Neural cell (in vitro differentiated cells): ENCODE data around the gene CCNJ. TPM values are rescaled to one million over a fixed set of nuclear protein-coding genes. Genes with fewer than 3 reads are reported as not detected.

Source experiments
- H2AFZ ChIP-seq: fragments of 200-600, 300-800 bp; sonication (generic), shearing (Covaris generic); 2 replicates; pipeline ENCODE4 v1.6.0; 2014; ENCODE audit warnings: low read depth, mild to moderate bottlenecking, antibody characterized with exemption, low read length, moderate library complexity
- H3F3A ChIP-seq: fragments of 200-600 bp; shearing (Covaris generic); 2 replicates; pipeline ENCODE4 v1.6.1; 2016; ENCODE audit warnings: mild to moderate bottlenecking, moderate library complexity, mixed read lengths, antibody characterized with exemption, low read length; ENCODE audit not compliant: insufficient read depth, poor library complexity, severe bottlenecking
- H3K27ac ChIP-seq: fragments of 200-600, 300-800 bp; sonication (generic), shearing (Covaris generic); 2 replicates; pipeline ENCODE4 v1.5.1; 2014; ENCODE audit warnings: mild to moderate bottlenecking, low read length, moderate library complexity
- H3K27me3 ChIP-seq: fragments of 300-800, 200-600 bp; sonication (generic), shearing (Covaris generic); 2 replicates; pipeline ENCODE4 v1.6.0; 2014; ENCODE audit warnings: mild to moderate bottlenecking, low read depth, low read length, moderate library complexity; ENCODE audit not compliant: insufficient read depth
- H3K36me3 ChIP-seq: fragments of 300-800, 200-600 bp; sonication (generic), shearing (Covaris generic); 2 replicates; pipeline ENCODE4 v1.5.1; 2014; ENCODE audit warnings: mild to moderate bottlenecking, antibody characterized with exemption, low read length, moderate library complexity; ENCODE audit not compliant: insufficient read depth
- H3K4me2 ChIP-seq: fragments of 300-800, 200-600 bp; sonication (generic), shearing (Covaris generic); 2 replicates; pipeline ENCODE4 v1.6.0; 2014; ENCODE audit warnings: mild to moderate bottlenecking, low read length
- H3K4me3 ChIP-seq: fragments of 300-800, 200-600 bp; sonication (generic), shearing (Covaris generic); 2 replicates; pipeline ENCODE4 v1.5.1; 2014; ENCODE audit warnings: mild to moderate bottlenecking, low read length, moderate library complexity
- H3K79me2 ChIP-seq: fragments of 200-600 bp; shearing (Covaris generic); replicated peaks from 2 replicates; pipeline ENCODE4 v1.6.0; 2014; ENCODE audit warnings: mild to moderate bottlenecking, low read length, moderate library complexity; ENCODE audit not compliant: insufficient read depth
- H3K9ac ChIP-seq: fragments of 300-800, 200-600 bp; sonication (generic), shearing (Covaris generic); 2 replicates; pipeline ENCODE4 v1.6.1; 2016; ENCODE audit warnings: mild to moderate bottlenecking, low read length, mixed read lengths
- H3K9me2 ChIP-seq: fragments of 200-600 bp; shearing (Covaris generic); 2 replicates; pipeline ENCODE4 v1.6.1; 2016; ENCODE audit warnings: mild to moderate bottlenecking, low read length, mixed read lengths; ENCODE audit not compliant: insufficient read depth
- H3K9me3 ChIP-seq: fragments of 200-600, 300-800 bp; sonication (generic), shearing (Covaris generic); 2 replicates; pipeline ENCODE4 v1.6.1; 2016; ENCODE audit warnings: mild to moderate bottlenecking, mixed run types, low read length, moderate library complexity, mixed read lengths
- H4K20me1 ChIP-seq: fragments of 200-600 bp; shearing (Covaris generic); 2 replicates; pipeline ENCODE4 v1.6.1; 2016; ENCODE audit warnings: mild to moderate bottlenecking, mixed run types; ENCODE audit not compliant: insufficient read depth
- EP300 ChIP-seq: fragments of 450-650 bp; conservative IDR thresholded peaks from 2 replicates; pipeline ENCODE4 v1.6.1; 2014; ENCODE audit warnings: antibody characterized with exemption, mild to moderate bottlenecking, moderate library complexity; ENCODE audit not compliant: poor library complexity, severe bottlenecking
- EZH2 ChIP-seq: fragments of 200-600, 300-800 bp; shearing (Covaris generic), sonication (generic); IDR thresholded peaks from 2 replicates; pipeline ENCODE4 v1.6.1; 2014; ENCODE audit warnings: antibody characterized with exemption, low read length, borderline replicate concordance, mild to moderate bottlenecking; ENCODE audit not compliant: insufficient read depth, poor library complexity, severe bottlenecking
- MXI1 ChIP-seq: fragments of 450-650 bp; conservative IDR thresholded peaks from 2 replicates; pipeline ENCODE4 v1.6.1; 2014; ENCODE audit warnings: antibody characterized with exemption, mild to moderate bottlenecking; ENCODE audit not compliant: poor library complexity, severe bottlenecking
- POLR2AphosphoS5 ChIP-seq: IDR thresholded peaks from 2 replicates; pipeline ENCODE4 v1.6.1; 2012
- RAD21 ChIP-seq: fragments of 450-650 bp; conservative IDR thresholded peaks from 2 replicates; pipeline ENCODE4 v1.6.1; 2014; ENCODE audit warnings: antibody characterized with exemption, mild to moderate bottlenecking, moderate library complexity
- REST ChIP-seq: IDR thresholded peaks from 2 replicates; pipeline ENCODE4 v1.6.1; 2012; ENCODE audit warnings: borderline replicate concordance
- SMC3 ChIP-seq: fragments of 450-650 bp; conservative IDR thresholded peaks from 2 replicates; pipeline ENCODE4 v1.6.1; 2014; ENCODE audit warnings: antibody characterized with exemption, mild to moderate bottlenecking, moderate library complexity; ENCODE audit not compliant: poor library complexity
- TAF1 ChIP-seq: IDR thresholded peaks from 2 replicates; pipeline ENCODE4 v1.6.1; 2012; ENCODE audit warnings: low read depth
- polyA plus RNA-seq: library from polyadenylated mRNA; depleted of rRNA; stranded (reverse); fragments of >200 nt; gene quantifications from 2 replicates; pipeline ENCODE4 v1.2.3, GENCODE V29; 2014

CCNJ gene
- polyA plus RNA-seq, 1 donor from 2014 or later = 41.0 TPM

GRCh38 chr10:96061232-96061631 lies 17.8 kb downstream of the CCNJ start:
- H3K27ac ChIP-seq = no peak overlapping the region
- H3K9me2 ChIP-seq = no peaks in the 10 kb centered on the region
- peaks cover 5% of the 10 kb centered on the region for H3K79me2 ChIP-seq
- H3K27me3 ChIP-seq = no peaks in the 10 kb centered on the region
- no peak overlapping the region for H3K4me2 ChIP-seq
- no peak for TF ChIP-seq SMC3
- no peak for TF ChIP-seq RAD21
- no peak for TF ChIP-seq REST
- TF ChIP-seq EP300 = no peak
- no peak for TF ChIP-seq POLR2AphosphoS5
- TF ChIP-seq TAF1 = no peak
- no peaks in the 10 kb centered on the region for H4K20me1 ChIP-seq
- no peak overlapping the region for H3K4me3 ChIP-seq
- H3K36me3 ChIP-seq = no peaks in the 10 kb centered on the region
- no peak overlapping the region for H2AFZ ChIP-seq
- no peak overlapping the region for H3K9ac ChIP-seq
- no peaks in the 10 kb centered on the region for H3F3A ChIP-seq
- no peaks in the 10 kb centered on the region for H3K9me3 ChIP-seq

- H3K9me3 ChIP-seq = no peaks in the 10 kb centered on the region
- H3K4me2 ChIP-seq = no peak overlapping the region
- H3K4me3 ChIP-seq = no peak overlapping the region
- no peaks in the 10 kb centered on the region for H3K27me3 ChIP-seq
- no peaks in the 10 kb centered on the region for H4K20me1 ChIP-seq
- no peaks in the 10 kb centered on the region for H3K9me2 ChIP-seq
- H2AFZ ChIP-seq = no peak overlapping the region
- H3K79me2 ChIP-seq = no peaks in the 10 kb centered on the region
- no peaks in the 10 kb centered on the region for H3K36me3 ChIP-seq
- TF ChIP-seq EZH2 = no peak
- H3F3A ChIP-seq = no peaks in the 10 kb centered on the region
- no peak overlapping the region for H3K9ac ChIP-seq
- H3K27ac ChIP-seq = no peak overlapping the region
These were observed 29.3 kb downstream of the CCNJ start for GRCh38 chr10:96072674-96073073.

- Histone ChIP-seq H3K9me3 (no peaks in the 10 kb centered on the region), H3K27me3 (no peaks in the 10 kb centered on the region), H3K9ac (no peak overlapping the region), H3K4me3 (no peak overlapping the region), H3K9me2 (no peaks in the 10 kb centered on the region), H4K20me1 (no peaks in the 10 kb centered on the region), H2AFZ (no peak overlapping the region), H3K79me2 (no peaks in the 10 kb centered on the region), H3K27ac (no peak overlapping the region), H3K36me3 (no peaks in the 10 kb centered on the region), H3F3A (no peaks in the 10 kb centered on the region), H3K4me2 (no peak overlapping the region)
- TF ChIP-seq EZH2 (no peak), SMC3 (no peak), POLR2AphosphoS5 (no peak), EP300 (no peak), MXI1 (no peak)
These were observed 30.3 kb downstream of the CCNJ start for GRCh38 chr10:96073722-96074121.
